Activated T-cell treated with anti-CD3 and anti-CD28 coated beads for 24 hours (primary cell): ENCODE results near the gene PPP3CA.

Source experiments
- DNase-seq: peaks from one replicate; pipeline ENCODE4 v3.0.0-alpha.2; 2020; ENCODE audit warnings: low read depth

The PPP3CA gene

DNA sequence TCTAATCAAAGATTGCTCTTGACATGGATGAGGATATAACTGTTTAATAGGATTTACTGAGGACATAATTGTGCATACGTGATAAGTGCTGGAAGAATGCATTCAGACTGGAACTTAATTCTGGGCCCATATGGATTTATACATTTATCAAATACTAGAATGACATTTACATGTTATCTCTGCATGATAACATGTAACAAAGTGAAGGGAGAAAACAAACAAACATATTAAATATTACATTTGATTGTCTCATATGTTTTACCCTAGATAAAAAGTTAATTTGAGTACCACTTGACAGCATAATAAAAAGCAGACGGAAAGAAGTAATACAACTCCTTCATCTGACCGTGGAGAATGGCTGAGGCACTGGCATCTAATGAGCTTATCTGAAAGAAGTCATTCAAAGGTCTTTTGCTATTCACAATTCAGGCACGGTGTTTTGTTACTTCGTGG, 297.8 kb downstream of the PPP3CA start:
- no peak for DNase-seq

DNA sequence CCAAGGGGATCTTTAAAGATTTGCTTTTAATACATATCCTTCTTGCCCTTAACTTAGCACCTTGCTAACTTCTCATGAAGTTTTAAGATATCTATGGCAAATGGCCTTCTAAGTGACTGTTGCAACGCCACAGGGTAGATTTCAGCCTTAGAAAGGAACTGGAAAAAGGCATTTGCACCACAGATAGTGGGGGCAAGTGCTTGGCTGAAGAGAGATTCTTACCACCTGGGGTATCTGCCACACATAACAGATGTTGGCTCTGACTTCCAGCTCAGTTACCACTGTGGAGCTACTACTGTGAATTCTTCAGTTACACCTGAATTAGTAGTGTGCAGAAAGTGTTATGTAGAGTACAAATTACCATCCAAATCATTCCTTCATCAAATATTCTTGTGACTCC, 302.6 kb downstream of the PPP3CA start:
- no peak for DNase-seq

DNA sequence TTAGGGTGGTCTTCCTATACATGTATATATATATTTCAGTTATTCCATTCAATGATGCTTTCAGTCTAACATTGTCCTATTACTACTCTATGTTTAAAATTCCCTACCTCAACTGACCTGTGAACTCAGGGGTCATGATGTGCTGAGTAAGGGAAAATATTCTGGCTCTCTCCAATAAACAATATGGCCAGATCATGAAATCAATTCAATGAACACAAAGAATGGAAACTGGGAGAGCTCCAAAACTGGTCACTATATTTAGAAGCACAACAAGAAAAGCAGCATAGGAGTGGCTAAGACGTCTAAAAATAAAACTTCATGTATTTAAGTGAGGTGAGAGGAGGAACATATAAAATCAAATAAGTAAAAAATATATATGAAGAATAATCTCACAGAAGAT, 304.5 kb downstream of the PPP3CA start:
- no peak for DNase-seq

DNA sequence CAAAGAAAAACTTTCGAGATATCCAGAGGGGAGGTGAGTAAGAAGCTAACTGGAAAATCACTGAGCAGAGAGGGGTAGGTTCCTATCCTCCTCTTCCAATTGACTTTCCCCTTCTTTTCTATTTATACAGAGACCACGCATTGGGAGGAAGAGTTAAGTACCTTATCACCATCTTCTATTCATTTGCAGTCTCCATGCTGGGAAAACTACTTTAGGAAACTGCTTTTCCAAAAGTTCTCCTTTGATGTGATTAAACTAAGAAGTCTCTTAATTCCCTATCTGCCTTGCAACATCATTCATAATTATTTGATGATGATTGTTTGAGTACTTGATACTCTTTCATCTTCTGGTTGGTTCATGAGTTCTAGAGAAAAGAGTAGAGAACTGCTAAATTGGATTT, 306.6 kb downstream of the PPP3CA start:
- no peak for DNase-seq

DNA sequence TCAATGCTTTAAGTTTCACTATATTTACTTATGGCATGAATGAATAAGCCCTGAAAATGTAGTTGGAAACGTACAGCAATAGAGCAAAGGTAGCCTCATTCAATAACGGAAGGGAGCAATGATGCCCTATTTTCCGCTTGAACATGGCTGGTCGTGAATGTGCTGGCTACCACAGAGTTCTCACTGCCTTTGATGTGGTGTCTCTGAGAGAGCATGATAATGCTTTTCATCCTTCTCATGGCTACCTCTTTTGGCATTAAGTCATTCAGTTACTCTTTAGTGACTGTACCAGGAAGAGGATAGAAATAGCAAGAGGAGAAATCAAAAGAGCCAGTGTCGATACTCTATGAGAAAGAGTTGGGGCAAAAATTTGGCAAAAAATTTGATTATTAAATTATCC, 308.0 kb downstream of the PPP3CA start:
- no peak for DNase-seq

DNA sequence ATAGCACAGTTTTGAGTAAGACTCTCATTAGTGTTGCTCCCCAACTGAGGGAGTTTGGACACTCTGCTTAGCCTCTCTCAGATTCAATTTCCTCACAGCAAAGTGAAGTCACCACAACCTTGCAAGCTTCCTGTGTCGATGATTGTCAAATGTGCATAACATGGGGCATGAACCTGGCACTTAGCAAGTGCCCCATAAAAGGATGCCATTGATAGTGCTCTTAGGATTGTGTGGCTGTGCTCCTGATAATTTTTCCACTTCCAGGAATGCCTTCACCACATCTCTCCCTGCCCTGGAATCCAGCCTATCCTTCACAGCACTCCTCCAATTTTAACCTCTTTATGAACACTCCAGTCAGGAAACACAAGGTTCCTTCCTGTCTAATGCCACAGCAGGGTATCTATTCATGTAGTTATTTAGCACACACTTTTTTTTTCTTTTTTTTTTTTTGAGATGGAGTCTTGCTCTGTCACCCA, 309.4 kb downstream of the PPP3CA start:
- DNase-seq: no peak

DNA sequence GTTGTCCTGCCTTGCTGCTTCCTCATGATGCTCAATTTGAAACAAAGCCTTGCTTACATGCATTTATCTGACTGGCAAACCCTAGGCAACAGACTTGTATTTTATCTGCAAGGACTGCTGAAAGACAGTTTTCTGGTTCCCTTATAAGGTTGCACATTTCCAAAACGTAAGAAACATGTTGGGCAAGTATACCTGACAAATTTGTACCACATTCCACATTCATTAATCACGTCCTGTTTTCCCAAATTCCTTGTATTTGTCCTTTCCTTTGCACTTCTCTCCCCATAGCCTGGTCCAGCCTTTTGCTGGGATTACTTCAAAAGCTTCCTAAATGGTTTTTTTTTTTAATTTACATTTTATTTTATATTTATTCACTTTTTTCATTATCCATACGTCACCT, 310.1 kb downstream of the PPP3CA start:
- no peak for DNase-seq

DNA sequence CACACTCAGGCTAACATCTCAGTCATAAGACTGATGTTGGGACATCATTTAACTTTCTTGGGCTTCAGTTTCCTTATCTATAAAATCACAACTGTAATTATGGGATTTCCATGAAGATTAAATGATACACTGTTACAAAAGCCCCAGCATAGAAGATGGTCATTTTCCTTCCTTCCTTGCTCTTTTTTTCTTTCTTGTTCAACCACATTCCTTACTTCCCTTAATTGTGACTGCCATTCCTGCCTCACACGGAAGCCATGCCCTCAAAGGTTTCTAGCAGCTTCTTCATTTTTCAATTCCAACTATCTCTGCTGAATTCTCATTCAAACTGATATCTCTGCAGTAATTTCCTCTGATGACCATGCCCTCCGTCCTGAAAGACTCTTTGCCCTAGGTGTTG, 311.8 kb downstream of the PPP3CA start:
- no peak for DNase-seq

DNA sequence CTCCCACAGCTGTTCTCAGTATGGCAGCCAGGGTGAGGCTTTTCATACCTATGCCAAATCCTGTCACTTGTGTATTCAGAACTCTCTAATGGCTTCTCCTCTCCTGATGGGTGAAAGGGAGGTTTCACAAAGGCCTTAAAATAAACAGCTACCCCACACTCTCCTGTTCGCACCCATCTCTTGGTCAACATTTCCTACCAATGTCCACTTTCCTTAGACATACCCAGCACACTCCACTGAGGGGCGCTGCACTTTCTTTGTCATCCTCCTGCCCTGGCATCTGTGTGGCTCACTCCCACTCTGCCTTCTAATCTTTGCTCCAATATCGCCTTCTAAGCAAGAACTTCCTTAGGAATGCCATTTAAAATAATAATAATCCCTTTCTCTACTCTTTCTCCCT, 313.3 kb downstream of the PPP3CA start:
- no peak for DNase-seq

DNA sequence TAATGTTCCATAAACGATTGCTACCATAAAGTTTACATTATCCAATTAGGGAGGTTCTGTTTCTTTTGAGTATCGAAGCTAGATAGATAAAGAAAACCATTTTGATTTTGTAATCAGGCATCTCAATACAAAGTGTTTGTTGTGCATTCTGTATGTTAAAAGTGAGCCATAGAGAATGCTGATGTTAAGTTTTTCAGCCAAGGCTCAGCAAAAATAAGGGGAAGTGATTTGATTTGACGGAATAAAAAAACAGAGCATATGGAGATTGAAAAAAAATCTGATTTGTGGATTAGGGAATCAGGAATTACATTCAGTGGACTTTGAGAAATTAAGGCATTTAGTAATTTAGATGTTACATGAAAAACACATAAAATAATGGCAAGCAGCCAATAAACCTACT, 314.8 kb downstream of the PPP3CA start:
- DNase-seq: no peak

DNA sequence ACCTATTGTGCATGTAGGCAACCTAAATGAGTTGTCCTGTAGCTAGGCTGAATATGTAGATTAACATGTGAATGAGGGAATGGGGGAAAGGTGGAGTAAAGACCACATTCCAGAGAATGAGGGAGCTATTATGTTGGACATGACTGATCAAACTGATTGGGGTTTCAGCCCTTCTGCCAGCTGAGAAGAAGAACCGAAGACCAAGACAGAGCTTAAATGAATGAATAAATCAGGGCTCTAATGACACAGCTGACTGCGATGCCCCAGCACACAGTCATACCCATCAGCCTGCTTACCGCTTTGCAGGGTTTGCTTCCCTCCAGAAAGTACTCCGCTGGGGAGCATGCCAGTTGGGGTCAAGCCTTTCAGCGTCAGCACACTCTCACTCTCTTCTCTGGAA, 315.4 kb downstream of the PPP3CA start:
- no peak for DNase-seq

DNA sequence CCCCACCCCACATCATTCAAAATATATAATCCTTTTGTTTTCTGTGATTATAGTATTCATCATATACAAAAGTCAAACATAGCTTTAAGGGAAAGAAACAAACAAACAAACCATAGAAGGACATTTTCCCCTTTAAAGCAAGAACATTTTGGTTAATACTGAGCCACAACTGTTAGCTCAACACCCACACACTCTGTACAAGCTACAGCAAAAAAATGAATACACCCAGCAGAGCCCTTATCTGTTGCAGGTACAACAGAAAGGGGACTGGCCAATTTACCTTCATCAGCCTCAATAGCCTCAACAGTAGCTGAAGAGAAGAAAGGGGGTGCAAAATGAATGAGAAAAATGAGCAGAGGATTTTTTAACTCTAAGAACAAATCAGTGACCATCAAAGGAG, 318.4 kb downstream of the PPP3CA start:
- DNase-seq: no peak

DNA sequence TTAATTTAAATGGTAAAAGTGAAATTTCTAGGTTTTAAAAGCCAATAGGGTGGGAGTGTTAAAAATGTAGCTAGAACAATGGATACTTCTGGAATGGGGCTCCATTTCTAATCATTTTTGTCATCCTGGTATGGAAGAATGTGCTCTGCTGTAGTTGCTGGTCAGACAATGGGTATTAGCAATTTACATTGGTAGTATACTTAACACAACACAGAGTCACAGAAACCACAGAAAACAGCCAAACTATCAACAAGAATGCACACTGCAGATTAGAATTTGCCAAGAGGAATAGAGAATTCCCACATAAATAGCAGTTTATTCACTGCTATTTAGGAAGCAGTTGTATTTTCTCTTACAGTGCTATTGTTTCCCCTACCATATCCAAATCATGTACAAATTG, 319.6 kb downstream of the PPP3CA start:
- no peak for DNase-seq

DNA sequence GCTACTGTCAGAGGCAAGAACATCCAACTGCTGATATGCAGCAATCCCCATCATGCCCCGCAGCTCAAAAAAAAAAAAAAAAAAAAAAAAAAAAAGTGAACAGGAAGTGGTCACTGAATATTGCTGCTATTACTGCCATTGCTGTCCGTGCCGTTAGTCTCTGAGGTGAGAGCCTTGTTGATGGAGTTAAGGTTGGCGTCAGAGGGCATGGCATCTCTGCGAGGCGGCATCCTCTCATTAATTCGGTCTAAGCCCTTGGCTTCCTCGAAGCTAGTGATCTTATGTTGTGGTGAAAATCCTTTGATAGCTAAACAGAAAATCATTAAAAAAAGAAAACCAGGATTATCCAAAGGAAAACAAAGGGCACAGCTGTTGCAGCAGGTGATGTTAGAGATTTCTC, 321.6 kb downstream of the PPP3CA start:
- no peak for DNase-seq

DNA sequence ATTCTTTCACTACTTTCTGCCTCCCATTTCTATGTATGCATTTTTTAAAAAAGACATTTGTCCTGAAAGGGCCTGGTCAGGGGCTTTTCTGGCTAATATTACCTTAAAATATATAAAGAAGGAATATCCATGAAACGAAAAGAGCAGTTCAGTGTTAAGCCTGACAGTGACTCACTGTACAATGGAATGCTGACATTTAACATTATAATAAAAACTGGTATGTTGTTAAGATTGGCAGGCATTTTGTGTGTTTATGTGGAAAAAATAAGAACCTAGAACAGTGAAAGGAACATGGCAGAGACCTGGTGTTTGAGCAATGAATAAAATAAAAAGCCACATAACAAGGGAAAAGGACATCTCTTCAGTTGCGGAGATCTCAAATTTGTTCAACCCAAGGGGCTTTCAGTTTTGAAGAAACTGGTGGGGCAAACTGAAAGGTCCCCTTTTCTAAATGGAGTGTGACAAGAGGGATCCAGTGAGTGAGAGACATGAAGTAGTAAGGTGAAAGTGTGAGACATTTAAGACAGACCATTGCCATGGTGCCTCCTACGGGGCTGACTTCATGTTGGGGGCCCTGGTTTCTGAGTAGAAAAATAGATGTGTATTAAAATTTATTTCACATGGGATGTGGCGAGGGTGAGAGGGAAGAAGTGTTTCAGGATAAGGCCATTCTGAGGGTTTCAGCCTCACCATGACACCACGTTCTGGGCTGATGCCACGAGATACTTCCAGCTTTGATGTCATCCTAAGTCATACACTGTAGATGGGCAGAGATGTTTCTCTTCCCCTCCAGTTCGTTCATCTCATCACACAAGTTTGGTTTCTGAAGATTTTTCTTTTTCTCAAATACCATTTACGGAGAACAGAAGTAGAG, 324.9 kb downstream of the PPP3CA start:
- no peak for DNase-seq

DNA sequence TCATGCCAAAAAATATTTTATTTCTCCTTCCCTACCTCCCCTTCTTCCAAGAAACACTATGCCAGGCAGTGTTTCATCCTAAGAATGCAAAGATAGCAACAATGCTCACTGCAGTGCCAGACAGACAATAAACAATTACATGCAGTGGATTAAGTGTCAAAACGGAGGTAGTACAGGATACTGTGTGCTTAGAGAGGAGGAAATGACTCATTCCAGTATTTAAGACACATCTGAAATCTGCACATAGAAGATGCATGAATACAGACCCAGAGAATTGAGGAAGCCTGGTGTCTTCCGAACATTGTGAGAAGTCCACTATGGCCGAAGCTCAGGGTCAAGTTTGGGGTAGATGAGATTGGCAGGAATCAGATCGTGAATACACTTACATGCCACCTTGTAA, 326.4 kb downstream of the PPP3CA start:
- DNase-seq: no peak

DNA sequence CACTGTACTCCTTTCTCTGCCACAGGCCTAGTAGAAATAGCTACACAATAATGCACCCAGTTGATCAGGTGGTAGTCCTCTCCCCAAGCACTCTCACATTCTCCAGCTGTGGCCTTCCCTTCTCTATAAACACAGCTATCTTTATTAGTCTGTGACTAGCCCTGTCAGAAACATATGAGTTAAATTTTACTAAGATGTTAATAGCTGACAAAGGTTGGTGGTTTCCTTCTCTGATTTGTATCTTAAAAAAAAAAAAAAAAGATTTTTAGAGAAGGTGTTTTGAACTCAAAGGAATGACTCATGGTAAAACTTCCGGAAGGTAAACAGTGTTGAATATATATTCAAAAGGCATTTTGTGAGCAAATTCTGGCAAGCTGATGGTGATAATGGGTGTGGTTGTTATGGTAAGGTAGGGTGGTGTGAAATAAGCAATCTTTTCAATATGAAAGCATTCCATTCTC, 327.4 kb downstream of the PPP3CA start:
- no peak for DNase-seq

DNA sequence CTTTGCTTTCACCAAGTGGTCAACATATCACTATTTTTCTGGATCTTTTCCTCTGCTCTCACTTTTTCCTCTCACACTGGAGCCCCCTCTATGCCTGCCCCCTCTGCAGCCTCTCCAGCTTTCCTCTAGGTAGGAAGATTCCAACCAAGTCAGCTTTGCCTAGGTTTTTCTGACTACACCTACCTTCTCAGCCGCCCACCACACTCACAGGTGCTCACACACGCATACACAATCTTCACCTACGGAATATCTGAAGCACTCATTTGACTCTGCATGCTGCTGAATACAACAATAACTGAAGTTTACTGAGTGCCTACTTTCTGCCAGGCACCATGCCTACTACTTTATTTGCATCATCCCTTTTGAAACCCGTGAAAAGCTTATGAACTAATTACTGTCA, 328.0 kb downstream of the PPP3CA start:
- DNase-seq: no peak

DNA sequence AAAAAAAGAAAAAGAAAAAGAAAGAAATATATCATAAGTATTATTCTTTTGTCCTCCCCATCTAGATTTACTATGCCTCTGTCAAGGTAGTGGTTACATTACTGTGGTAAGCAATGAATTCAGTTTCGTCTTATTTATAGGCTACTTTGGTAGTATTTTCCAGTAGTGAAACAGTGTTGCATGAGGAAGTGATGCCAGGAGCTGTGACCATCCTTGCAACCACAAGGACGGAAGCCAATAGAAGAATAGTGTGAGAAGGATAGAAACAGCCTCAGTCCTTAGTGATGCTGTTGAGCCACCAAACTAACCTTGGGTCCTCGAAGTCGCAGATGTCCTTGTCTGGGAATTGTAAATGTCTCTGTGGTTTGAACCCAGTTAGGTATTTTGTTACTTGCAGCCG, 328.5 kb downstream of the PPP3CA start:
- no peak for DNase-seq

DNA sequence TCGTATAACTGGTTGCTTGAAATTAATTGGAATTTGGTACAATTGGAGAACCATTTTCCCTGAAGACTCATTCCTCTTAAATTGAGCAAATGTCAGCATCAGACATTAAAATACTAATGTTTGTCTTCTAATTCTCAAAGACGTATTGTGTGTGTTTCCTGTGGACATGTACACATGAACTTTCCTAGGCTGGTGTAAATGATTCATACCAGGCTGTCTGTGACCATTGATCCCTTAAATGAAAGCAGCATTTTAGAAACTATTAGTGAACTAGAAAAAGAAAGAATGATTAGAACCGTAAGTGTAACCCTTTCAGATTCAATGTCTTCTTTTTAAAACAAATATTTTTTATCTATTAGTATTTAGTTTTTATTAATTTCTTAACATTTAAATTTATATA, 332.9 kb downstream of the PPP3CA start:
- no peak for DNase-seq

DNA sequence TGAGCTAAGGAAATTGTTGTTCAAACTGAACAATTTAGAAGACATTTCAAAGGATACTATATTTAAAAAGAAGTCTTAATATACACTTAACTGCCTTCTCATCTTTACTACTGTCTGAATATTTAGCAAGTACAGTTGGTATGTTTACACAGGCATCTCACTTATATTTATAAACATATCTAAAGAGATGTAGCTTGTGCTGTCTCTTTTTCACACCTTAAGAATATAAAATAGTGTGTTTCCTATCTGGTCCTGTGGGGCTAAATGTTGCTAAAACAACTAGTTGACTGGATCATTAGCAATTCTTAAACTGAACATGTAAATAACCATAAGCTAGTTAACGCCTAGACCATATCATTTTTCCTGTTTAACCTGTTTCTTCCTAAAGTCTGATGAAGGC, 336.3 kb downstream of the PPP3CA start:
- DNase-seq: no peak

DNA sequence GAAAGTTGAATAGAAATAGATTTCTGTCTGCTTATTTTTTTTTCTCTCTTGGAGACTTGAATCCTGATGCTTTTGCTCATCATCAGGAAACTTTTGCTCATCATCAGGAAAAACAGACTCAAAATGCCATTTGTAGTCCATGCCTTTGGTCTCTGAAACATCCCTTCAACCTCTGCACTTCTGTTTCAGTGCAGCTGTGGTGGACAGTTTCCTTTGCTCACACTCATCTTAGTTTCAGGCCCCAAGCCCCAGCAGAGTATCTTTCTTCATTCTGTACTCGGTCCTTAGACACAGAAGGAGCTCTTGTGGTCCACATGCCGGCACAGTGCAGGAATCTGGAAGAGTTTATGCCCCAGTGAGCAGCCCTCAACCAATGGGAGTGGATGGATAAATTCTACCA, 337.9 kb downstream of the PPP3CA start:
- no peak for DNase-seq

DNA sequence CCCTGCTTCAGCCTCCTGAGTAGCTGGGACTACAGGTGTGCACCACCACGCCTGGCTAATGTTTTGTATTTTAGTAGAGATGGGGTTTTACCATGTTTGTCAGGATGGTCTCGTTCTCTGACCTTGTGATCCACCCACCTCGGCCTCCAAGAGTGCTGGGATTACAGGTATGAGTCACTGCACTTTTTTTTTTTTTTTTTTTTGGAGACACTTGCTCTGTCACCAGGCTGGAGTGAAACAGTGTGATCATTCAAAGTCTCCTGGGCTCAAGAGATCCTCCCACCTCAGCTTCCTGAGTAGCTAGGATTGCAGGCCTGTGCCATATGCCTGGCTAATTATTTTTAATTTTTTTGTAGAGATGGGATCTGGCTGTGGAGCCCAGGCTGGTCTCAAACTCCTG, 338.8 kb downstream of the PPP3CA start:
- DNase-seq: no peak

DNA sequence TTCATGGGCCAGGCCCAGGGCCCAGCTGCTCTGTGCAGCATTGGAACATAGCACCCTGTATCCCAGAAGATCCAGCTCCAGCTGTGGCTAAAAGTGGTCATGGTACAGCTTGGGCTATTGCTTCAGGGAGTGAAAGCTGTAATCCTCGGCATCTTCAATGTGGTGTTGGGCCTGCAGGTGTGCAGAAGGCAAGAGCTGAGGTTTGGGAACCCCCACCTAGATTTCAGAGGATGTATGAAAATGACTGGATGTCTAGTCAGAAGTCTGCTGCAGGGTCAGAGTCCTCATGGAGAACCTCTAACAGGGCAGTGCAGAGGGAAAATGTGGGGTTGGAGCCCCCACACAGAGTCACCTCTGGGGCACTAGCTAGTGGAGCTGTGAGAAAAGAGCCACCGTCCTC, 341.7 kb downstream of the PPP3CA start:
- no peak for DNase-seq
